HepG2 (cell line): ENCODE results near the gene TOB1.

ENCODE experiments used
- EED ChIP-seq: sonication (generic); formaldehyde crosslinking; IDR thresholded peaks from 2 replicates; pipeline ENCODE4 v1.5.0; 2020; ENCODE audit warnings: mild to moderate bottlenecking, missing genetic modification reagents
- FLYWCH1 ChIP-seq: sonication (generic); formaldehyde crosslinking; IDR thresholded peaks from 2 replicates; pipeline ENCODE4 v1.8.1; 2023; ENCODE audit warnings: mild to moderate bottlenecking, missing genetic modification reagents
- FOXK2 ChIP-seq: fragments of 450-650 bp; IDR thresholded peaks from 2 replicates; pipeline ENCODE4 v1.6.1; 2016
- HOXA5 ChIP-seq: sonication (generic); formaldehyde crosslinking; IDR thresholded peaks from 2 replicates; pipeline ENCODE4 v1.4.0; 2020; ENCODE audit warnings: missing genetic modification reagents
- JUND ChIP-seq: sonication (generic); formaldehyde crosslinking; IDR thresholded peaks from 2 replicates; pipeline ENCODE4 v1.8.0; 2022; ENCODE audit warnings: mild to moderate bottlenecking, missing genetic modification reagents
- ZFP37 ChIP-seq: sonication (generic); formaldehyde crosslinking; IDR thresholded peaks from 2 replicates; pipeline ENCODE4 v1.4.0; 2020; ENCODE audit warnings: missing genetic modification reagents, borderline replicate concordance
- ZNF282 ChIP-seq: fragments of 450-650 bp; IDR thresholded peaks from 2 replicates; pipeline ENCODE4 v1.6.1; 2018; ENCODE audit not compliant: partially characterized antibody
- TF ChIP-seq, protein P1 (sequence below): sonication (generic); formaldehyde crosslinking; IDR thresholded peaks from 2 replicates; pipeline ENCODE4 v1.4.0; 2020; ENCODE audit warnings: missing genetic modification reagents
- TF ChIP-seq, protein P2 (sequence below): sonication (generic); formaldehyde crosslinking; IDR thresholded peaks from 2 replicates; pipeline ENCODE4 v1.5.0; 2020; ENCODE audit warnings: mild to moderate bottlenecking, missing genetic modification reagents, moderate library complexity

GRCh38 chr17:50847566-50847965, 18.6 kb downstream of the TOB1 start:
- TF ChIP-seq JUND (CRISPR knock-in tag) = no peak
- TF ChIP-seq ZNF282 = no peak
- no peak for TF ChIP-seq FLYWCH1 (CRISPR knock-in tag)
- TF ChIP-seq, protein P1, sequence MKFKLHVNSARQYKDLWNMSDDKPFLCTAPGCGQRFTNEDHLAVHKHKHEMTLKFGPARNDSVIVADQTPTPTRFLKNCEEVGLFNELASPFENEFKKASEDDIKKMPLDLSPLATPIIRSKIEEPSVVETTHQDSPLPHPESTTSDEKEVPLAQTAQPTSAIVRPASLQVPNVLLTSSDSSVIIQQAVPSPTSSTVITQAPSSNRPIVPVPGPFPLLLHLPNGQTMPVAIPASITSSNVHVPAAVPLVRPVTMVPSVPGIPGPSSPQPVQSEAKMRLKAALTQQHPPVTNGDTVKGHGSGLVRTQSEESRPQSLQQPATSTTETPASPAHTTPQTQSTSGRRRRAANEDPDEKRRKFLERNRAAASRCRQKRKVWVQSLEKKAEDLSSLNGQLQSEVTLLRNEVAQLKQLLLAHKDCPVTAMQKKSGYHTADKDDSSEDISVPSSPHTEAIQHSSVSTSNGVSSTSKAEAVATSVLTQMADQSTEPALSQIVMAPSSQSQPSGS (CRISPR knock-in tag) = no peak
- TF ChIP-seq EED (CRISPR knock-in tag) = no peak
- no peak for TF ChIP-seq ZFP37
- TF ChIP-seq HOXA5 = no peak
- TF ChIP-seq FOXK2 = no peak
- TF ChIP-seq, protein P2, sequence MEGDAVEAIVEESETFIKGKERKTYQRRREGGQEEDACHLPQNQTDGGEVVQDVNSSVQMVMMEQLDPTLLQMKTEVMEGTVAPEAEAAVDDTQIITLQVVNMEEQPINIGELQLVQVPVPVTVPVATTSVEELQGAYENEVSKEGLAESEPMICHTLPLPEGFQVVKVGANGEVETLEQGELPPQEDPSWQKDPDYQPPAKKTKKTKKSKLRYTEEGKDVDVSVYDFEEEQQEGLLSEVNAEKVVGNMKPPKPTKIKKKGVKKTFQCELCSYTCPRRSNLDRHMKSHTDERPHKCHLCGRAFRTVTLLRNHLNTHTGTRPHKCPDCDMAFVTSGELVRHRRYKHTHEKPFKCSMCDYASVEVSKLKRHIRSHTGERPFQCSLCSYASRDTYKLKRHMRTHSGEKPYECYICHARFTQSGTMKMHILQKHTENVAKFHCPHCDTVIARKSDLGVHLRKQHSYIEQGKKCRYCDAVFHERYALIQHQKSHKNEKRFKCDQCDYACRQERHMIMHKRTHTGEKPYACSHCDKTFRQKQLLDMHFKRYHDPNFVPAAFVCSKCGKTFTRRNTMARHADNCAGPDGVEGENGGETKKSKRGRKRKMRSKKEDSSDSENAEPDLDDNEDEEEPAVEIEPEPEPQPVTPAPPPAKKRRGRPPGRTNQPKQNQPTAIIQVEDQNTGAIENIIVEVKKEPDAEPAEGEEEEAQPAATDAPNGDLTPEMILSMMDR = no peak
